HG02763 (cell line): Measurements from ENCODE around the gene IPO8.
"Not testable (repeated sequence)": the region's sequence is repeated elsewhere in the genome, so short reads cannot be mapped to it uniquely, and the experiment has no call there.

ENCODE experiments used
- ATAC-seq: cut with Tn5 transposase; IDR thresholded peaks from one replicate; pipeline ENCODE4 v1.9.1; 2021; ENCODE audit warnings: mild to moderate bottlenecking, moderate library complexity; ENCODE audit not compliant: unreplicated experiment

Gene IPO8

GRCh38 chr12:30610718-30611117 is 85.0 kb downstream of the IPO8 start:
- ATAC-seq = no peak

DNA sequence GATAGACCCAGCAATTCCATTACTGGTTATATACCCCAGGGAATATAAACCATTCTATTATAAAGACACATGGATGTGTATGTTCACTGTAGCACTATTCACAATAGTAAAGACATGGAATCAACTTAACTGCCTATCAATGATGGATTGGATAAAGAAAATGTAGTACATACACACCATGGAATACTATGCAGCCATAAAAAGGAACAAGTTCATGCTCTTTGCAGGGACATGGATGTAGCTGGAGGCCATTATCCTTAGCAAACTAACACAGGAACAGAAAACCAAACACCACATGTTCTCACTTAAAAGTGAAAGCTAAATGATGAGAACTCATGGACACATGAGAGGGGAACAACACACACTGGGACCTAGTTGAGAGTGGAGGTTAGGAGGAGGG is 85.8 kb downstream of the IPO8 start:
- not testable (repeated sequence) for ATAC-seq

- not testable (repeated sequence) for ATAC-seq
These were observed 91.4 kb downstream of the IPO8 start for GRCh38 chr12:30604302-30604701.

GRCh38 chr12:30603129-30603528 is 92.5 kb downstream of the IPO8 start:
- ATAC-seq = no peak

- no peak for ATAC-seq
These were observed 93.0 kb downstream of the IPO8 start for GRCh38 chr12:30602678-30603077.

DNA sequence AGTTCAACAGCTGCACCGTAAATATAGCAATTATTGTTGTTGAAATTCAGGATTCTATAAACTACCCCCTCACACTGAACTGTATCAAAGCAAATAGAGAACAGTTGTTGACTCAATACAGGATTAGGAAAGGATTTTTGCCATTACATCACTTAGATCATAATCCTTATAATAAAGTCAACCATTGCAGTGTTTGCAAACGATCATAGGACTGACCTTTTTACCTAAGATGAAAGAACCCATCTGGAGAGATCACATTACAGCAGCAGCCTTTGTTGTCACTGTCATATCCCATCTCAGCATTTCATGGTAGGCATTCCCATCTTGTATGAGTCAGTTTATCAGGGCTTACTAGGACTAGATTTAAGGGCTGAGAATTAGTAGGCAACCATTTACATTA is 96.1 kb downstream of the IPO8 start:
- ATAC-seq = no peak

DNA sequence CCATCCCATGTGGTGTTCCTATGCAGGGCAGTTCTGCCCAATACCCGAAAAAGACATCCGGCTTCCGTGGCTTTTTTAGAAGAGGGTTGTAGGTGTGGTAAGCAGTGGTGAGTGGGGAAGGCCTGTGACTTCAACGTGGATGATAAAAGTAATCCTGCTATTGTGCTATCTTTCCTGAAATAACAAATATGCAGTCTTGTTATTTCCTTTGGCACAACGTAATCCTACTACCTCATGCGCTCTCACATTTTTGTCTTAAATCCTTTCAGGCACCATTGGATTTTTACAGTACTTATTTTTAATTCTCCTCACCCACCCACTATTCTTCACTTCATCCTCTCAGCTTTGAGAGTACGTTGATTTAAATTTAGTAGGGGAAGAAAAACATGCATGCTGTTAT is 96.8 kb downstream of the IPO8 start:
- no peak for ATAC-seq

DNA sequence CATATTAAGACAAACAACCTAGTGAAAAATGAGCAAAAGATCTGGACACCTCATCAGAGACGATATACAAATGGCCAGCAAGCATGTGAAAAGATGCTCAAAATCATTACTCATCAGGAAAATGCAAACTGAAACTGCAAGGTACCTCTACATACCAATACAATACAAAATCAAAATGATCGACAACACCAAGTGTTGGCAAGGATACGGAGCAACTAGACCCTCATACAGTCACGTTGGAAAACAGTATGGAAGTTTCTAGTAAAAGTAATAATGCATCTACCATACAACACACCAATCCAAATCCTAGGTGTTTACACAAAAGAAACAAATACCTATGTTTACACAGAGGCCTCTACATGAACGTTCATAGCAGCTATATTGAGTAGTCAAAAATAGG is 99.9 kb downstream of the IPO8 start:
- ATAC-seq = no peak

DNA sequence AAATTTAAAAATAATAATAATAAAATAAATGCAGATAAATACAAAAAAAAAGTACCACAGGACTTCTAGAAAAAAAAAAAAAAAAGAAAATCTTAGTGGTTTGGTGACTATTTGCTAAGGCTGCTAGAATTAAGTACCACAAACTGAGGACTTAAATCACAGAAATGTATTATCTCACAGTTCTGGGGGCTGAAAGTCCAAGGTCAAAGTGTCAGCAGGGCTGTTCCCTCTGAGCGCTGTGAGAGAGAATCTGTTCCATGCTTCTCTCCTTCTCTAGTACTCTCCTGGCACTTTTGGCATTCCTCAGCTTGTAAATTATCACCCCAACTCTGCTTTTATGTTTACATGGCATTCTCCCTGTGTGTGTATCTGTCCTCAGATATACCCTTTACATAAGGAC is 101.2 kb downstream of the IPO8 start:
- ATAC-seq = no peak

DNA sequence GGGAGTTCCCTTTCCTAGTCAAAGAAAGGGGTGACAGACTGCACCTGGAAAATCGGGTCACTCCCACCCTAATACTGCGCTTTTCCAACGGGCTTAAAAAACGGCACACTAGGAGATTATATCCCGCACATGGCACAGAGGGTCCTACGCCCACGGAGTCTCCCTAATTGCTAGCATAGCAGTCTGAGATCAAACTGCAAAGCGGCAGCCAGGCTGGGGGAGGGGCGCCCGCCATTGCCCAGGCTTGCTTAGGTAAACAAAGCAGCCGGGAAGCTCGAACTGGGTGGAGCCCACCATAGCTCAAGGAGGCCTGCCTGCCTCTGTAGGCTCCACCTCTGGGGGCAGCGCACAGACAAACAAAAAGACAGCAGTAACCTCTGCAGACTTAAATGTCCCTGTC is 107.1 kb downstream of the IPO8 start:
- ATAC-seq = not testable (repeated sequence)

GRCh38 chr12:30587782-30588181 is 107.9 kb downstream of the IPO8 start:
- no peak for ATAC-seq

- ATAC-seq = no peak
These were observed 109.8 kb downstream of the IPO8 start for GRCh38 chr12:30585877-30586276.

- no peak for ATAC-seq
These were observed 112.7 kb downstream of the IPO8 start for GRCh38 chr12:30582943-30583342.

GRCh38 chr12:30580344-30580743 is 115.3 kb downstream of the IPO8 start:
- no peak for ATAC-seq
